DND-41 (cell line): Measurements from ENCODE around the gene MAP2K3.
A peak's percentile ranks its signal among the peaks of the same experiment; 100 is the strongest.

Source experiments
- ATAC-seq: fragments of 200-7000 bp; cut with Tn5 transposase; 3 replicates; pipeline ENCODE4 v1.9.1; 2021; ENCODE audit warnings: low read depth; ENCODE audit not compliant: insufficient read depth
- DNase-seq: peaks from one replicate; pipeline ENCODE4 v3.0.0-alpha.2; 2020
- H2AFZ ChIP-seq: 2 replicates; pipeline ENCODE4 v1.6.0; 2012; ENCODE audit warnings: low read depth, low read length
- H3K27ac ChIP-seq: 2 replicates; pipeline ENCODE4 v1.5.1; 2012; ENCODE audit warnings: low read length, inconsistent platforms
- H3K27me3 ChIP-seq: fragments of 200-600 bp; sonication (generic); 2 replicates; pipeline ENCODE4 v1.6.0; 2012; ENCODE audit warnings: low read length, mild to moderate bottlenecking, inconsistent platforms; ENCODE audit not compliant: insufficient read depth, poor library complexity
- H3K36me3 ChIP-seq: 2 replicates; pipeline ENCODE4 v1.5.1; 2012; ENCODE audit warnings: low read length, inconsistent platforms; ENCODE audit not compliant: insufficient read depth
- H3K4me1 ChIP-seq: 2 replicates; pipeline ENCODE4 v1.5.1; 2012; ENCODE audit warnings: mild to moderate bottlenecking, low read length; ENCODE audit not compliant: insufficient read depth
- H3K4me2 ChIP-seq: 2 replicates; pipeline ENCODE4 v1.6.0; 2012; ENCODE audit warnings: mild to moderate bottlenecking, moderate library complexity, low read length, inconsistent platforms; ENCODE audit not compliant: insufficient read depth
- H3K4me3 ChIP-seq, 2 experiments: fragments of 200-600 bp in 1 of 2; shearing (Covaris generic) in 1 of 2; 2 replicates each; pipeline ENCODE4 v1.5.1; 2012 to 2016; ENCODE audit warnings: inconsistent platforms in 2 of 2, low read length in 2 of 2, mild to moderate bottlenecking in 2 of 2, low read depth in 1 of 2, moderate library complexity in 1 of 2
- H3K79me2 ChIP-seq: 2 replicates; pipeline ENCODE4 v1.6.0; 2012; ENCODE audit warnings: low read length, inconsistent platforms; ENCODE audit not compliant: insufficient read depth
- H3K9ac ChIP-seq: 2 replicates; pipeline ENCODE4 v1.6.0; 2012; ENCODE audit warnings: low read depth, mild to moderate bottlenecking, inconsistent platforms, low read length, moderate library complexity
- H3K9me3 ChIP-seq: 2 replicates; pipeline ENCODE4 v1.5.1; 2012; ENCODE audit warnings: low read length, moderate library complexity, mild to moderate bottlenecking, inconsistent platforms; ENCODE audit not compliant: insufficient read depth, severe bottlenecking
- H4K20me1 ChIP-seq: 2 replicates; pipeline ENCODE4 v1.6.0; 2012; ENCODE audit warnings: low read length; ENCODE audit not compliant: insufficient read depth
- EZH2 ChIP-seq: IDR thresholded peaks from 3 replicates; pipeline ENCODE4 v1.6.1; 2012; ENCODE audit warnings: borderline replicate concordance, low read depth, mild to moderate bottlenecking, moderate library complexity, low read length, inconsistent platforms; ENCODE audit not compliant: severe bottlenecking
- TF ChIP-seq, protein P1 (sequence below): IDR thresholded peaks from 2 replicates; pipeline ENCODE4 v1.5.1; 2012; ENCODE audit warnings: borderline replicate concordance, low read length, moderate library complexity, mild to moderate bottlenecking; ENCODE audit not compliant: poor library complexity, severe bottlenecking; ENCODE audit errors: extremely low read depth

Gene MAP2K3

DNA sequence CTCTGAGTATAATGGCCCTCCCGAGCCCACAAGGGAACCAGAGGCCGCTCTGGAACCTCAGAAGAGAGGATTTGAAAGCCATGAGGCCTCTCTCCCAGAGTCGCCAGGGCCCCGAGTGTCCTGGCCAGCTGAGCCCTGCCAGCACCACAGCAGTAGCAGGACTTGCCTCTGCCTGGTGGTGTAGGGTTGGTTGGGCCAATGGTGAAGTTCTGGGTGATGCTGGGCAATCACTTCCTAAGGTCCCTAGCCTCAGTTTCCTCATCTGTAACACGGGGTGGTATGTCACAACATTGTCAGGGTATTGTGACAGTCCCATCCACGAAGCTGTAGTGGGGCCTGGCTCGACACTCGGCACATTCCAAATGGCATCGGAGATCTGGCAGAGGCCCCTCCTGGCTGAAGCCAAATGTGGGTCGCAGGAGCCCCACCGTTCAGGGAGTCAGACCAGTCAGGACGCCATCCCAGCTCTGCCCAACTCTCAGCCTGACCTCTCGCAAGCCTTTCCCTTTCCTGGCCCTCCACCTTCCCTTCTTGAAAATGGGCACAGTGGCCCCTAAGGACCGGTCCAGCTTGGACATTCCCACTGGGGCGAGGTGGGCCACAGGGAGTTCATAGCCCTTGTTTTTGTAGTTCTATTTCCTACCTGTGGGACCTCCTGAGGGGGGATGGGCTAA lies 33.0 kb upstream of the MAP2K3 start:
- no peak overlapping the region for H3K9ac ChIP-seq
- H3K27me3 ChIP-seq = peaks cover 30% of the 10 kb centered on the region
- no peak for DNase-seq
- no peaks in the 10 kb centered on the region for H3K79me2 ChIP-seq
- H3K27ac ChIP-seq = no peak overlapping the region
- H3K9me3 ChIP-seq = no peaks in the 10 kb centered on the region
- H2AFZ ChIP-seq = no peak overlapping the region
- H3K4me2 ChIP-seq = no peak overlapping the region
- H3K36me3 ChIP-seq = no peaks in the 10 kb centered on the region
- H4K20me1 ChIP-seq = peaks cover 6% of the 10 kb centered on the region; the same call in 1 of the 2 replicates
- ATAC-seq = no peak
- H3K4me1 ChIP-seq = peaks cover 13% of the 10 kb centered on the region
- no peak overlapping the region for H3K4me3 ChIP-seq
- TF ChIP-seq EZH2 = no peak
- TF ChIP-seq, protein P1, sequence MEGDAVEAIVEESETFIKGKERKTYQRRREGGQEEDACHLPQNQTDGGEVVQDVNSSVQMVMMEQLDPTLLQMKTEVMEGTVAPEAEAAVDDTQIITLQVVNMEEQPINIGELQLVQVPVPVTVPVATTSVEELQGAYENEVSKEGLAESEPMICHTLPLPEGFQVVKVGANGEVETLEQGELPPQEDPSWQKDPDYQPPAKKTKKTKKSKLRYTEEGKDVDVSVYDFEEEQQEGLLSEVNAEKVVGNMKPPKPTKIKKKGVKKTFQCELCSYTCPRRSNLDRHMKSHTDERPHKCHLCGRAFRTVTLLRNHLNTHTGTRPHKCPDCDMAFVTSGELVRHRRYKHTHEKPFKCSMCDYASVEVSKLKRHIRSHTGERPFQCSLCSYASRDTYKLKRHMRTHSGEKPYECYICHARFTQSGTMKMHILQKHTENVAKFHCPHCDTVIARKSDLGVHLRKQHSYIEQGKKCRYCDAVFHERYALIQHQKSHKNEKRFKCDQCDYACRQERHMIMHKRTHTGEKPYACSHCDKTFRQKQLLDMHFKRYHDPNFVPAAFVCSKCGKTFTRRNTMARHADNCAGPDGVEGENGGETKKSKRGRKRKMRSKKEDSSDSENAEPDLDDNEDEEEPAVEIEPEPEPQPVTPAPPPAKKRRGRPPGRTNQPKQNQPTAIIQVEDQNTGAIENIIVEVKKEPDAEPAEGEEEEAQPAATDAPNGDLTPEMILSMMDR = no peak

DNA sequence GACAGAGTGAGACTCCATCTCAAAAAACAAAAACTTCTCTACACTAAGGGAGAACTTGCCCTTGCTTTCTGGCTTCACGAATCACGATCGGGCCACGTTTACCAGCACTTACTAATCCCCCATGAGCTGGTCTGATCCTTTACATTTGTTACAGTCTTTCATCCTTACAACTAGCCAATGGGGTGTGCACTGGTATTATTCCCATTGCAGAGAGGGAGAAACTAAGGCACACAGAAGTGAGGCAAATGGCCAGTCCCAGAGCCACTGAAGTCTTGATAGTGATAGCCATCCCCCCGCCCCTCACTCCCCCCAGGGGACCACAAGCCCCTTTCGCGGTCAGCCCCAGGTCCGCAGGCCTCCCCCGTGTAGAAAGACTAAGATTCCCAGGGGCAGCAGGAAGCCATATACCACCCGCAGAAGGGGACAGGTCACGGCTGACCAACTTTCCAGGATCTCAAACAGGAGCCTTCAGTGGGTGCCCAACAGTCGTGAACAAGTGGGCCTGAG lies 32.2 kb upstream of the MAP2K3 start:
- TF ChIP-seq EZH2 = no peak
- TF ChIP-seq, protein P1 = no peak
- Histone ChIP-seq H3K27me3 (peaks cover 30% of the 10 kb centered on the region), H3K4me2 (peak overlapping the region; percentile 92), H3K9ac (peak overlapping the region; percentile 45; the same call in 1 of the 2 replicates), H3K9me3 (no peaks in the 10 kb centered on the region), H2AFZ (no peak overlapping the region; the same call in 1 of the 2 replicates), H3K79me2 (no peaks in the 10 kb centered on the region), H3K36me3 (no peaks in the 10 kb centered on the region), H3K4me3 (peak overlapping the region in 1 of 2 experiments; percentile 61; a peak in 2 of 4 replicates), H3K4me1 (peaks cover 13% of the 10 kb centered on the region), H4K20me1 (peaks cover 2% of the 10 kb centered on the region; the same call in 1 of the 2 replicates), H3K27ac (no peak overlapping the region)
- no peak for ATAC-seq
- DNase-seq = no peak

GRCh38 chr17:21252796-21253645 lies 31.5 kb upstream of the MAP2K3 start, which contains the start of gene NATD1:
TSS of gene NATD1 (minus strand) at chr17:21253410. CDS start at chr17:21253264, 146 bp downstream.
- TF ChIP-seq, protein P1 = no peak
- peak; percentile 82 for TF ChIP-seq EZH2
- H3K27ac ChIP-seq = no peak within 1 kb of the TSS
- ATAC-seq (peak; percentile 88), DNase-seq (peak; percentile 77)
- no peaks in the 10 kb centered on the region for H3K79me2 ChIP-seq
- H4K20me1 ChIP-seq = peaks cover 2% of the 10 kb centered on the region; the same call in 1 of the 2 replicates
- H3K4me2 ChIP-seq = peak within 1 kb of the TSS; percentile 92
- peaks cover 30% of the 10 kb centered on the region for H3K27me3 ChIP-seq
- peaks cover 13% of the 10 kb centered on the region for H3K4me1 ChIP-seq
- no peaks in the 10 kb centered on the region for H3K9me3 ChIP-seq
- no peaks in the 10 kb centered on the region for H3K36me3 ChIP-seq
- H3K4me3 ChIP-seq = peak within 1 kb of the TSS; percentile 38 to 61; a peak in 3 of 4 replicates
- H3K9ac ChIP-seq = peak within 1 kb of the TSS; percentile 51
- H2AFZ ChIP-seq = peak within 1 kb of the TSS; percentile 79
